HG02884 (cell line): Measurements from ENCODE around the gene LRRC23.
"Not testable (repeated sequence)": the region's sequence is repeated elsewhere in the genome, so short reads cannot be mapped to it uniquely, and the experiment has no call there.

Experiments used
- ATAC-seq: cut with Tn5 transposase; IDR thresholded peaks from one replicate; pipeline ENCODE4 v1.9.1; 2021; ENCODE audit warnings: mild to moderate bottlenecking, moderate library complexity; ENCODE audit not compliant: unreplicated experiment

Gene LRRC23, protein sequence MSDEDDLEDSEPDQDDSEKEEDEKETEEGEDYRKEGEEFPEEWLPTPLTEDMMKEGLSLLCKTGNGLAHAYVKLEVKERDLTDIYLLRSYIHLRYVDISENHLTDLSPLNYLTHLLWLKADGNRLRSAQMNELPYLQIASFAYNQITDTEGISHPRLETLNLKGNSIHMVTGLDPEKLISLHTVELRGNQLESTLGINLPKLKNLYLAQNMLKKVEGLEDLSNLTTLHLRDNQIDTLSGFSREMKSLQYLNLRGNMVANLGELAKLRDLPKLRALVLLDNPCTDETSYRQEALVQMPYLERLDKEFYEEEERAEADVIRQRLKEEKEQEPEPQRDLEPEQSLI

DNA sequence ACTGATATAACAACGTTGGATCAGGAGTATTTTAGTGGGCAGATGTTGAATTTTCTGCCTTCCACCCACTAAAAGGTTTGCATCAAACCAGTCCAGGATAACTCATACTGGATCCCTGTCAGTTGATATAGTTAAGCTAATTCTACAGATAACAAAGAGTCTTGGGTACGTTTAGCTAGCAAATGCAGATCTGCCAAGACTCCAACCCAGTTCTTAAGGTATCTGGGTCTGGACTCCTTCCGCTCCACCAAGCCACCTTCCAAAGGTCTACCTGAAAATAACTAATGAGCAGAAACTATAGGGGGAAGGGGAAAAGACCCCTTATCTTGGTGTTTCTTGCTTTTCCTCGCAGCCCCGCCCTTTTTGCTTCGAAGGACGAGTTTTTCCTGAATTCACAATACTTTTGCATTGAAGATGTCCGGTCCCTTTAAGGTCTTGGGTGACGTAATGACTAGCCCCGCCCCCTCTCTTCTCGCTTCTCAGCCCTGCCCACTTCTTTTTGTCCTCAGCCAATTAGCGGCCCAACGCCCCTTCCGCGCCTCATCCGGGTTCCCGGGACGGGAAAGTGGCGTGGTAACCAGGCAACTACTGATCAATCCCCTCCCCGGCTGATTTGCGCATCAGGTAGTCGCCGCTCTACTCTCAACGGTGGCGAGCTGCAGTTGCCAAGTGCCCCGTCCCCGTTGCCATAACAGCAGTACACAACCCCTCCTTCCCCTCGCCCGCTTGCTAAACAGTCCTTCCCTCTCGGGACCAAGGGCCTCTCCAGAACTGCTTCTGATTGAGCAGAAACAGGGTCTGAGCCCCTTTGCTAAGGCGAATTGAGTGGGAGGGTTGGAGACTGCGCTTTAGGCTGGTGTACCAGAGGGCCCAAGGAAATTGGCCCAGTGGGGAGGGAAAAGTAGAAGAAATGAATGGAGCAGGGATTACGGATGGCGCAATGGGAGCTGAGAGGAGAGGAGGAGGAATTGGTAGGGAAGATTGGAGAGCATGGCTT, at the start of gene LRRC23:
Gene LRRC23, plus strand, starts transcription at position 543 of the 997 bp plus-strand sequence. CDS start 812 bp downstream, outside the sequence.
- ATAC-seq: peak; percentile 92

DNA sequence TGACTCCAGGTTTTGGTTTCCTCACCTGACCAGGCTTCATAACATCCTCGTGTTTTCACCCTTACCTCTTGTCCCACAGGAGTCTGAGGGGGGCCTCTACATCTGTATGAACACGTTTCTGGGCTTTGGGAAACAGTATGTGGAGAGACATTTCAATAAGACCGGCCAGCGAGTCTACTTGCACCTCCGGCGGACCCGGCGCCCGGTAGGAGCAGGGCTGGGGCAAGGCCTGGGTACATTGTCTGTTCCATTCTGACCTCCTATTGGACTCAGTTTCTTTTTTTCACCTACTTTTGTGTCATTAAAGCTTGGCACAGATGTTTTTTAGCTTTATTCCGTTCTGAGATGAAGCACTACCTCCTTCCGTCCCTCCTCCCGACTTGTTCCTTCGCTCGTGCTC, 49.3 kb upstream of the LRRC23 start:
- no peak for ATAC-seq

DNA sequence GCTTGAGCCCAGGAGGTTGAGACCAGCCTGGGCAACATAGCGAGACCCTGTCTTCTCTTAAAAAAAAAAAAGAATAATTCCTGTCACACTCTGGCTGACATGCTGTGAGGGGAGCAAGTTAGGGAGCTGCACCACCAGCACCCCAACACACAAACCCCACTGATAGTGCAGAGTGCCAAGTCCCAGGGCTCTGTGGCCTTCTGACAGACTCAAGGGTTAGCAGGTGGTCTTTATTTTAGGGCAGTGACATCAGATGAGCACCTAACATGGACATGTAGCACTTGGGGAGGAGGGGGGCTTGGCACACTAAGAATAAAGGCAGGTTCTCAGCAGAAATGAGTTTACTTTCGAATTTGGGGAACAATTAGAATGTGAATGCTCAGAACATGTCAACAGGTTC, 45.8 kb upstream of the LRRC23 start:
- no peak for ATAC-seq

DNA sequence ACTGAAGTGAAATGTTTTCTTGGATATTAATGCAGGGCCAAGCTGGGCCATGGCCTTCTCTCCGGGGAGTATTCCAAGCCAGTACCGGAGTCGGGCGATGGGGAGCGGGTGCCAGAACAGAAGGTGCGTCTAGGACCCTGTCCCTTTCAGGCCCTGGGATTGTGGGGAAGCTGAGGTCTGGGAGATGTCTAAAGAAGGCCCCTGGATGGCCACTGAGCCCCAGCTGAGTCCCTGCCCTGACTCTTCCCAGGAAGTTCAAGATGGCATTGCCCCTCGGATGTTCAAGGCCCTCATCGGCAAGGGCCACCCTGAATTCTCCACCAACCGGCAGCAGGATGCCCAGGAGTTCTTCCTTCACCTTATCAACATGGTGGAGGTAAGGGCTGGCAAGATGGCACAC, 44.5 kb upstream of the LRRC23 start:
- no peak for ATAC-seq

DNA sequence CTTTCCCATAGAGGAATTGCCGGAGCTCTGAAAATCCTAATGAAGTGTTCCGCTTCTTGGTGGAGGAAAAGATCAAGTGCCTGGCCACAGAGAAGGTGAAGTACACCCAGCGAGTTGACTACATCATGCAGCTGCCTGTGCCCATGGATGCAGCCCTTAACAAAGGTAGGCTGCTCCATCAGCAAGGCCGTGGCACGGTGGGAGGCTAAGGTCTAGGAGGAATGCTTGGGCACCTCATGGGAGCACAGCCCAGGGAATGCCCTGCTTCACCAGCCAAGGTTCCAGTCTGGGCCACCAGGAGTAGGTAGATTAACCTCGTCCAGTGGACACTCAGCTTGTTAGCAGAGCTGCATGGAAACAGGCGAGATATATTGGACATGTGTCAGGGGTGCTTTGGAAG, 43.7 kb upstream of the LRRC23 start:
- no peak for ATAC-seq

DNA sequence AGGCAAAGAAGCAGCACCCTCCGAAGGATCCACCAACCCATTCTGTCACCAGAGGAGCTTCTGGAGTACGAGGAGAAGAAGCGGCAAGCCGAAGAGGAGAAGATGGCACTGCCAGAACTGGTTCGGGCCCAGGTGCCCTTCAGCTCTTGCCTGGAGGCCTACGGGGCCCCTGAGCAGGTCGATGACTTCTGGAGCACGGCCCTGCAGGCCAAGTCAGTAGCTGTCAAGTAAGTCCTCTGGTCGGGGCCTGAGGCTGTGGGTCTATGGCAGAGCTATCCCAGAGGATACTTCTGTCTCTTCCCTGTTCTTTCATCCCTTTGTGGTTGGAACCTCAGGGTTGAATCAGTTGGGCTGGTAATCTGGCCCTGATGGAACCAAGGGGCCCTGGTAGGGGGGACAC, 43.2 kb upstream of the LRRC23 start:
- no peak for ATAC-seq

DNA sequence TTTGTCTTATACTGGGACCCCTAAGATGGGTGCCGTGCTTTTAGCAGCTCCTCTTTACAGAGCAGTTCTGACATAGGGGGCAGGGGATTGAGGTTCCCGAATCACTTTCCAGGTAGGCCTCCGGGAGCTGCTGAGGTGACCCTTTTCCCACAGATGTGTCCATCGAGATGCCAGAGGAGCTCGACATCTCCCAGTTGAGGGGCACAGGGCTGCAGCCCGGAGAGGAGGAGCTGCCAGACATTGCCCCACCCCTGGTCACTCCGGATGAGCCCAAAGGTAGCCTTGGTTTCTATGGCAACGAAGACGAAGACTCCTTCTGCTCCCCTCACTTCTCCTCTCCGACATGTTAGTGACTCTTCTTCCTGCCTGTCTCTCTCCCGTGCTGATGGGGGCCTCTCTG, 41.6 kb upstream of the LRRC23 start:
- no peak for ATAC-seq

DNA sequence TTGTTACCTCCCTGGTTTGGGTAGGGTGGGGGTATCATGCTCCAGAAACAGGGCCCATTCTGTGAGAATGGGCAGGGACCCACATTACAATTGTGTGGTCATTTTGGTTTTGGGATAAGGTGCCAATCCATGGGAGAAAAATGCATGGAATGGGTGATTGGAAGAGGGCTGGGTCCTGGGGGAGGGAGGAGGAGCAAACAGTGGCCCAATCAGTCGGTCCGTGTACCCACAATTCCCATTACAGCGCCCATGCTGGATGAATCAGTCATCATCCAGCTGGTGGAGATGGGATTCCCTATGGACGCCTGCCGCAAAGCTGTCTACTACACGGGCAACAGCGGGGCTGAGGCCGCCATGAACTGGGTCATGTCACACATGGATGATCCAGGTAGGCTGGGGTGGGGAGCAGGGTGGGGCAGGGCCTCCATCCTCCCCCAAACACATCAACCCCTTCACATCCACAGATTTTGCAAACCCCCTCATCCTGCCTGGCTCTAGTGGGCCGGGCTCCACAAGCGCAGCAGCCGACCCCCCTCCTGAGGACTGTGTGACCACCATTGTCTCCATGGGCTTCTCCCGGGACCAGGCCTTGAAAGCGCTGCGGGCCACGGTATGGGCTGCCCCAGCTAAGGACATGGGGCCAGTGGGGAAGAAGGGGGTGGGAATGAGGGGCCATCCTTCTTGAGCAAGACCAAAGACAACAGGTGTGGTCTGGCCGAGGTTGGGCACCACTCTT, 40.9 kb upstream of the LRRC23 start:
- no peak for ATAC-seq

DNA sequence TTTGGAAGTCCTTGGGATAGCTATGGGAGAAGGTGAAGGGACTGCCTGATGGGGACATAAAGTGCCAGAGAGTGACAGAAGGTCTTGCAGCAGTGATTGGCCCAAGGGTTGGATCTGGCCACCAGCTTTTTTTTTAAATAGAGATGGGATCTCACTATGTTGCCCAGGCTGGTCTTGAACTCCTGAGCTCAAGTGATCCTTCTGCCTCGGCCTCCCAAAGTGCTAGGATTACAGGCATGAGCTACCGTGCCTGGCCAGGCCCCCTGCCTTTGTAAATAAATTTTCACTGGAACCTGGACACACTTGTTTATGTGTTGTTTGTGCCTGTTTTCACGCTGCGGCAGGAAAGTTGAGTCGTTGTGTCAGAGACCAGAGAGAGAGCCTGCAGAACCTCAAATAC, 39.3 kb upstream of the LRRC23 start:
- ATAC-seq: not testable (repeated sequence)

DNA sequence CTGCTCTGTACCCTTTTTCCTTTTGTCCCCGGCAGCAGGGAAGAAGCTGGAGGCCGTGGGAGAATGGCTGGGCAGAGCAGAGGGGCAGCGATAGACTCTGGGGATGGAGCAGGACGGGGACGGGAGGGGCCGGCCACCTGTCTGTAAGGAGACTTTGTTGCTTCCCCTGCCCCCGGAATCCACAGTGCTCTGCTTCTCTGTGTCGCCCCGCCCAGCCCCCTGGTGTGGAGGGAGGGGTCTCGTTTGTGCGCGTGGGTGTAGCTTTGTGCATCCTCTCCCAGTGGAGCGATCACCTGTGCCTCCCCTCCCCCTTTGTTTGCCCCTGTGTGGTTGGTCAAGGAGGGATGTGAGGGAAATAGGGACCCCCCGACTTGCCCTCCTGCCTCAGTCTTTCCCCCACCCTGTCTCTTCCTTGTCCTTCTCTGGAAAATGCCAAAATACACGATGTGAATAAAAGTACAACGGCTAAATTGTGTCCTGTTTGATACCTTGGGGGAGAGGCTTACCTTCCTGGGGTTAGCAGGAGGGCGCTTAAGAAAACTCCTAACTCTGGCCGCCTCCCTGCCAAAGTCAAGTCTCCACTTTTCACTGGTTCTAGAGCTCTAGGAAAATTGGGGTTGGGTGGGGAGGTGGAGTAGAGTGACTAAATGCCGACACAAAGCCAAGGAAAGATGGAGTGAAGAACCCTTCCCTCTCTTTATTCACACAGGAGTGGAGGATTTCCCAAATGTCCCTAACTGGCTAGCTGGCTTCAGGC, 38.3 kb upstream of the LRRC23 start:
- no peak for ATAC-seq

DNA sequence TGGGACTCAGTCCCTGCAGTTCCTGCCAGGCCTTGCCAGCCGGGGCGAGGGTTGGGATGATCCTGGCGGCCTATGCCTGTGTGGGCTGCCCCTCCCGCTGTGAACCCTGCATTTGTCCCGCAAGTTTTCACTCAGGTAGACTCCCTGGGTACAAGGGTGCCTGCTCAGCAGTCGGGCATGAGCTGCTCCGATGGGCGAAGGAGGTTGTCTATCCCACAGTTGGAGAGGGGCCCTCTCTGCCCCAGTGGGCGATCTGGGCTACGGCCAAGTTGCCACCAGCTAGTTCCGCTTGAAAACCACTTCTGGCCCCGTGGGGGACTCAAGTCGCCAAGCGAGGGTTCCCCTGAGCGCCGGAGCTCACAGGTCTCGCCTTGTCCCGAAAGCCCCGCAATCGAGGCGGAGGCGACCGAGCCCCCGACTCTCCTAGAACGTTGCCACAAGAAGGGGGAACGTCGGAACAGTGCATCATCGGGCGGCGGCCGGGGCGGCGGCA, 37.7 kb upstream of the LRRC23 start:
- ATAC-seq: no peak

DNA sequence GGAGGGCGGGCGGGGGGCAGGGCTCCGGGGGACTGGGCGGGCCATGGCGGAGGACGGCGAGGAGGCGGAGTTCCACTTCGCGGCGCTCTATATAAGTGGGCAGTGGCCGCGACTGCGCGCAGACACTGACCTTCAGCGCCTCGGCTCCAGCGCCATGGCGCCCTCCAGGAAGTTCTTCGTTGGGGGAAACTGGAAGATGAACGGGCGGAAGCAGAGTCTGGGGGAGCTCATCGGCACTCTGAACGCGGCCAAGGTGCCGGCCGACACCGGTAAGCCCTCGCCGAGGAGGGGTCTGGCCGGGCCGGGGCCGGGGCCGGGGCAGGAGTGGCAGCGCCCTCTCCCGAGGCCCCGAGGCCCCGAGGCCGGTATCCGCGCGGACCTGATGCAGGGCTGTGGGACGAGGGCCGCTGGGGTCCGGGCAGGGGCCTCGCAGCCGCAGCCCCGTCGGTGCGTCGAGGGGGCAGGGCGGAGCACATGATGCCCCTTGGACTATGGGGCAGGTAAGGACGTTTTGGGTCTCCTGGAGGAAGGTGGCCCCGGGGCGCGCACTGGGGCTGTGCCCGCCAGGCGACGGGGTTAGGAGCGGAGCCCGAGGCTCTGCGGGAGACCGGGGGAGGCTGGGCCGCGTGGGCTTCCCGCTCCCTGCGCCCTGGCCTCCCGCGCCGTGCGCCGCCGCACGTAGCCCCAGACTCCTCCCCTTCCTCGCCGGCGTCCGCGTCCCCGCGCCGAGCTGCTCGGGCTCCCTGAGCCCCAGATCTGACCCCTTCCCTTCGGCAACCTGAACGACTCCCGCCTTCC, 37.0 kb upstream of the LRRC23 start, which contains the start of gene TPI1:
Gene TPI1, plus strand, starts transcription at position 119 of the 798 bp plus-strand sequence. Its CDS starts 36 bp downstream, at position 155.
- peak; percentile 52 for ATAC-seq

DNA sequence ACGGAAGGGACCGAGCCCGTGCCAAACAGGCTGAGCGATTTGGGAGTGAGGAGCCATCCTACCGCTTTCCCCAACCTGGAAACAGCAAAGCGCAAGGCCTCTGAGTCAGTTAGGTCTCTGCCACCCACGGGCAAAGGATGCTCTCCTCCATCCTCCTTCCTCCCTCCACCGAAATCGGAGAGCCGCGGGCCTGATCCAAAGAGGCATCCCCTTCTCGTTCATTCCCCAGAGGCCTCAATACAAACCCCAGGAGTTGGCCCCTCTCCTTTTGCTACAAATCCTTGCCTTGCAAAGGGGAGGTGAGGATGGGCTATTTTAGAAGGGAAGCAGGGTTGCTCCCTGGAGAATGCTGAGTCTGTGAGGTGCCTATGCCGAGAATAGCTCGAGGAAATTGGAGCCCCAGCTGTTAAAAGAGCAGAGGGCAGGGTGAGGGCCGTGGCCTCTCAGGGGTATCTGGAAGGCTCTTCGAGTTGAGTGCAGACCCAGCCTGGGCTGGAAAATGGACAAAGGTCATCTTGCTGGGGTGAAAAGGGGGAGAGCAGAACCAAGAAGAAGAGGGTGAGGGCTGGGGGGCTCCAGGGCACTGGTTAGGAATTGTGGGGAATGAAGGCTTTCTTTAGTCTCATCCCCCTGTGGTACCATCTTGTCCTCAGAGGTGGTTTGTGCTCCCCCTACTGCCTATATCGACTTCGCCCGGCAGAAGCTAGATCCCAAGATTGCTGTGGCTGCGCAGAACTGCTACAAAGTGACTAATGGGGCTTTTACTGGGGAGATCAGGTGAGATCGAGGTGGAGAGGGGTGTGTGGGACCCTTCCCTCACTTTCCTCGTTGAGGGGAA, 36.2 kb upstream of the LRRC23 start:
- no peak for ATAC-seq

DNA sequence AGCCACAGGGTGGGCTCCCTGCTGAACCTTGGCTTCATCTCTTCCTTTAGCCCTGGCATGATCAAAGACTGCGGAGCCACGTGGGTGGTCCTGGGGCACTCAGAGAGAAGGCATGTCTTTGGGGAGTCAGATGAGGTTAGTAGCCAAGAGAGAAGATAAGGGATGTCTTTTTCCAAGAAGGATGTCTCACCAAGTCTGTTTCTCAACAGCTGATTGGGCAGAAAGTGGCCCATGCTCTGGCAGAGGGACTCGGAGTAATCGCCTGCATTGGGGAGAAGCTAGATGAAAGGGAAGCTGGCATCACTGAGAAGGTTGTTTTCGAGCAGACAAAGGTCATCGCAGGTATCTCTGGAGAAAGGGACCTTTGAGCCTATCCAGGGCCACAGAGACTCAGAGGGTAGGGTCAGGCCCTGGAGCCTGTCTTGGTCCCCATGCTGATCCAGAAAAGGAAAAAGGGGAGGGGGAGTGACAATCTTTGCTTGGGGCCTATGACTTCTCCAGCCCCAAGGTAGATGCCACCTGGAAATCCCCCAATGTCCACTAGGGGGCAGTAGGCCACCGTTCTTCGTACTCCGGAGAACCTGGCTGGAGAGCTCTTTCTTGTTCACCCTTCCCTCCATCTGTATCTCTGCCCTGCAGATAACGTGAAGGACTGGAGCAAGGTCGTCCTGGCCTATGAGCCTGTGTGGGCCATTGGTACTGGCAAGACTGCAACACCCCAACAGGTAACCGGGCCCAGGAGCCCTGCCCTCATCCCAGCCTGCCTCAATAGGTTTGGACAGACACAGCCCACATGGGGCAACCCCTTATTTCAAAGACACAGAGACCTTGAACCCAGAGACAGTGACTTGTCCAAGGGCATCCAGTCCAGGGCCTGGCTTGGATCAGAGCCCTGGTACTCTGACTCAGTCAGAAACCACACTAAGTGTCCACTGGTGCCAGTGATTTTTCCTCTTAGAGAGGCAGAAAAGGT, 35.3 kb upstream of the LRRC23 start:
- no peak for ATAC-seq

DNA sequence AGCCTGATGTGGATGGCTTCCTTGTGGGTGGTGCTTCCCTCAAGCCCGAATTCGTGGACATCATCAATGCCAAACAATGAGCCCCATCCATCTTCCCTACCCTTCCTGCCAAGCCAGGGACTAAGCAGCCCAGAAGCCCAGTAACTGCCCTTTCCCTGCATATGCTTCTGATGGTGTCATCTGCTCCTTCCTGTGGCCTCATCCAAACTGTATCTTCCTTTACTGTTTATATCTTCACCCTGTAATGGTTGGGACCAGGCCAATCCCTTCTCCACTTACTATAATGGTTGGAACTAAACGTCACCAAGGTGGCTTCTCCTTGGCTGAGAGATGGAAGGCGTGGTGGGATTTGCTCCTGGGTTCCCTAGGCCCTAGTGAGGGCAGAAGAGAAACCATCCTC, 34.3 kb upstream of the LRRC23 start:
- ATAC-seq: not testable (repeated sequence)

DNA sequence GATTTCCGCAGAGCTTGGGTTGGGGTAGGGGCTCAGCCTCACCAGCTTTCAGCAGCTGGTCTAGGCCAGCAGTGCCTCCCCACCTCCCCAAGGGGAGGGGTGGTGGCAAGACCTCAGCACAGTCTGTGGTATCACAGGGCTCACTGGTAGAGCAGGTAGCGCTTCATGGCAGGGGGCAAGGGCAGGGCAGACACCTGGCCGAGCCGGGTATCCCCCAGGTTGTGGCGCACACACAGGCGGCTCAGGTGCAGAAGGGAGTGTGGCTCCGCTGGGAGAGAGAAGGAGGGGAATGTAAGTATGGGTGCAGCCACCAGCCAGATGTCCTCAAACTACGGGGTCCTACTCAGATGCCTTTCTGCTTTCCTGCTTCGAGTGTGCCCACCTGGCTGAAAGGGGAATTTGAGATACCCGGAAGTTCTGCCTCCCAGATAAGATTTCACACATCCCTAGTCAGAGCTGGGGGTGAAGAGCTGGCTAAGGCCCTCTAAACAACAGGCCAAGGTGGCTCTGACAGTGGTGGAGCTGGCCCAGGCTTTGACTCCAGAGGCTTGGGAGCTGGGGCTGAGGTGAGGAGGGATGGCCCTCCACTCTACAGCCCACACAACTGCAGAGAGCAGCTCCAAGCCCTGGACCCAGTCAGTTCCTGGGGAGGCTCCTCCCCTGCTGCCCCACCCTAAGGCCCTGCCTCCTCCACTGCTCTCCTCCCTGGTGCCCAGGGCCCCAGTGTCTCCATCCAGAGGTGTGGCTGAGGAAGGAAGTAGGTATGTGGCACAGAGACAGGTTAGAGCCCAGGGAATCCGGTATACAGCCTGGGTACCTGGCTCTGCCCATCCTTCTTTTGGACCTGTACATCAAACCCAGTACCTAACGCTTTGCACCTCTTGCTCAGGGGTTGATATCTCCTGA, 33.3 kb upstream of the LRRC23 start:
- ATAC-seq: no peak
